GM15510 (cell line): ENCODE data around the gene ZC3H4.
A peak's percentile ranks its signal among the peaks of the same experiment; 100 is the strongest.

Source experiments
- POLR2A ChIP-seq: IDR thresholded peaks from 3 replicates; pipeline ENCODE4 v1.6.1; 2011; ENCODE audit warnings: borderline replicate concordance; ENCODE audit not compliant: insufficient read length; ENCODE audit errors: extremely low read depth

Gene ZC3H4

DNA sequence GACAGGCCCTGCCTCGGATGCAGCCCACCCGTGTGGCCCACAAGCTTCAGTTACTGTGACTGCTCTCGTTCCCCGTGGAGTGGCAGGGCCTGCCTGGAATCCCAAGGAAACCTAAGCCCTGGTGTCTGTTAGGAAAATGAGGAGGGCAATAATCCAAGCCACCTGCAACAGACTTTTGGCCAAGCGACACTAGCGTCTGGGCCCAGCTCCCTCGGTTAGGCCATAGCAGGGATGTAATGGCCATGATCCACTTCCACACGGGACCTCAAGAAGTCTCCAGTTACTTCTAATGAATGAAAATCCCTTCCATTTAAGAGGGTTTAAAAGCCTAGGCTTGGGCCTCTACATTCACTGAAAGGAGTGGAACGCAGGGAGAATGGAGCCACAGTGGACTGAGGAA is 8.9 kb downstream of the ZC3H4 start:
- TF ChIP-seq POLR2A: no peak

DNA sequence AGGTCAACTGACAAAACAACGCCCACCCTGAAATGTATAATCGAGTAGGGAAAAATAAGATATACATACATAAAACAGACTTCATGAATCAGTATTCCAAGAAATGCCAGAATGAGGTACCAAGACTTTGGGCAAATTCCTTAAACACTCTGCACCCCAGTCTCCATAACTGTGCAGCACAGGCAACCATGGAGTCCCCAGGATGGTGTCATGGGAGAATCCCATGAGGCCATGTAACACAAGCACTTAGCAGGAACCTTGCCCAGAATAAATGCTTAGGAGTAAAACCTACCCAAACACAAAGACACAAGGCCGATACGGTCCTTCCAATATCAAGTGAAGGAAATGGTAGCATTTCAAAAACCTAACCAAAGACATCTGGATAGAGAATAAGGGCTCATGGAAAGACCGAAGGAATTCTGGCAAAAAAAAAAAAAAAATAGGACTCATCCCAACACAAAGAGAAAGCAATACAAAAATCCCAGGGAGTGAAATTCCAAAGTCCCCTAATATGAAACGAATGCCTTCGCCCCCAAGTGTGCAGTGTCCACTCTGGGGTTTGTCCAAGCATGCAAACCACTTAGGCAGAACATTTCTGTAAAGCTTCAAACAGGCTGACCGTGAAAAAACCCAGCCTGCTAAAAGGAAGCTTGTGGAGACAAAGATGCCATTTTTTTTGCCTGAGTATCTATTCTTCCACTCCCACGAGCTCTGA is 11.1 kb downstream of the ZC3H4 start:
- no peak for TF ChIP-seq POLR2A

DNA sequence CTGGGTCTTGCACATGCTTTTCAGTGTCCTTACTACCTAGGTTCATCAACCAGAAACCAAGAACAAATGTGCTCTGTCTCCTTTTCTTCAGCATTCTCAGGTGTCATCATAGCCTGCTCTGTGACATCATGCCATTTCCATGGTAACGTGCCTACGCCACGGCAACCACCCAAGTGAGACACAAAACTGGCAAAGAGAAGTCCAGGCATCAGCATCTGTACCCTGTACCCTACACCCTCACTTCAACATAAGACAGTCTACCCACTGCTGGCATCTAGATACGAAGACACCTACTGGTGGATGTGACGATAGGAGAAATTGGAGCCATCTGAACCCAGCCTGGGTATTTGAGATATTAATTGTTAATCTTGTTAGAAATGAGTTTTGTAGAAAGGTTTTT is 13.3 kb downstream of the ZC3H4 start:
- no peak for TF ChIP-seq POLR2A

DNA sequence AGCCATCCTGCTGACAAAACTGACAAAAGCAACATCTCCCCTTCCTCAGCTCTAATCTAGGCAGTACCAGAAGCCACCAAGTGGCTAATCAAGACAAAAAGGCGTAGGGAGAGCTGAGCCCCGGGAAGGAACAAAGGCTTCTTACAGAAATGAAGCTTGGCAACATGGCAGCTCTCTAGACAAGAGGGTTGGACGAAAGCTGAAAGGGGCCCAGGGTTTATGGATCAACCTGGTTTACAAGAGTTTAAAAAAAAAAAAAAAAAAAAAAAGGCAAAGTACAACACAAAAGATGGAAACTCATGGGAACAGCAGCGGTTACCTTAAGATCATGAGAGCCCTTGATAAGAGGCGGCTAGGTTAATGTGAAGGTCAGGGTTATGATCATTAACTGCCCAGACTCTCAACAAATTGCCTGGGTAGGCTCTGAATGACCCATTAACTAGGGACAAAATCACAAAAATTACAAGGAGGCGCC is 14.0 kb downstream of the ZC3H4 start:
- TF ChIP-seq POLR2A: no peak

DNA sequence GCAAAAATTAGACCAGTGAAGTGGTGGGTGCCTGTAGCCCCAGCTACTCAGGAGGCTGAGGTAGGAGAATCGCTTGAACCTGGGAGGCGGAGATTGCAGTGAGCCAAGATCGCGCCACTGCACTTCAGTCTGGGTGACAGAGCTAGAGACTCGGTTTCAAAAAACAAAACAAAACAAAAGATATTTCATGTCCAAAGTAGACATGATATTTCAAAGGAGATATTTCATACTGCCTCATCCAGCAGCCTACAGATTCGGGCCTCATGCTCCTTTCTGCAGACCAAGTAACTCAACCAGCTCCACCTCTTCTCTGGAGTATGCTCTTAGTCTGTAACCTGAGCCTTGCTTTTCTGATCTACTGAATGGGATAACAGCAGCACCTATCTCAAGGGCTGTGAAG is 15.0 kb downstream of the ZC3H4 start:
- TF ChIP-seq POLR2A: no peak

- no peak for TF ChIP-seq POLR2A
Measured at GRCh38 chr19:47097396-47098201, 16.0 kb downstream of the ZC3H4 start.

GRCh38 chr19:47096721-47097120 is 16.9 kb downstream of the ZC3H4 start:
- no peak for TF ChIP-seq POLR2A

GRCh38 chr19:47096100-47096704 is 17.4 kb downstream of the ZC3H4 start:
- no peak for TF ChIP-seq POLR2A

- no peak for TF ChIP-seq POLR2A
Measured at GRCh38 chr19:47095476-47096099, 18.0 kb downstream of the ZC3H4 start.

GRCh38 chr19:47094557-47095475 is 18.8 kb downstream of the ZC3H4 start:
- no peak for TF ChIP-seq POLR2A

GRCh38 chr19:47093841-47094240 is 19.7 kb downstream of the ZC3H4 start:
- TF ChIP-seq POLR2A: peak; percentile 23

DNA sequence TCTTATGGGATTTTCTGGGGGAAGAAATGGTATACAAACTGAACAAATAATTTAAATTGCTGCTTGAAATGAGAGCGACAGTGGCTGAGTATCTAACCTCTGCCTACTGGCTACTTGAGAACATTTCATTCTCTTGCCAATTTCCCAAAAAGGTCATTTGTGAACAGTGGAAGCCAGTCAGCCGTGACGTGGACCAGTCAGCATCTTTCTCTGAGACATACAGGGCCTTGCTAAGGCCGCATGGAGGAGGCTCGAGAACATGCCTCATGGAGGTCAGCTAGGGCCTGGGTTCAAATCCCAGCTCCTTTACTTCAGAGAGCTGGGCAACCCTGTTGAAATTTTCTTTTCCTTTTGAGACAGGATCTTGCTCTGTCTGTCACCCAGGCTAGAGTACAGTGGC is 20.3 kb downstream of the ZC3H4 start:
- no peak for TF ChIP-seq POLR2A

DNA sequence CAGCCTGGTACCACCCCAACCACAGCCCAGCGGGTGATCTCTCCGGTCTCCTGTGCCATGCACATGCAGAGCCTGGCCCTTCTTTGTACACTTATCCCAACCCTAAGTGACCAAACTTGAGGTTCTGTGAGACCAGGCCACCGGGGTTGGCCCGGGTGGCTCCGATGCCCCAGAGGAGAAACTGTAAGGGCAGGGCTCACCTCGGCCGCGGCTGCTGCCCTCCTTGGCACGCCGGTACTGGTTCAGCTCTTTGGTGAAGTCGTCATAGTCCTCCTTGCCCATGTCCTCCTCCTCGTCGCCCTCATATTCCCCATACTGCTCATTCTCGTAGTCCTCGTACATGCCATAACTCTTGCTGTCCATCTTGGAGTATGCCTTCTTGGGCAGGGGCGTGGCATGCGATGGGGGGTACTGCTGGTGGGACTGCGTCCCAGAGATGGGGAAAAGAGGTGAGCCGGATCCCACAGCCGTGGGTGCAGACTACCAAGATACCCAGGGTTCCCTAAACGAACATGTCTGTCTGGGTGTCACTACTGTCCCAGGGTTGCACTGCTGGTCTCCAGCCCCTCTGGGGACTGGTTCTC is 23.7 kb downstream of the ZC3H4 start:
- no peak for TF ChIP-seq POLR2A

- TF ChIP-seq POLR2A: no peak
Measured at GRCh38 chr19:47086280-47086679, 27.3 kb downstream of the ZC3H4 start.
